ENCODE data around the gene PPP1R14C. TPM values are rescaled to one million over a fixed set of nuclear protein-coding genes. Genes with fewer than 3 reads are reported as not detected.
A peak's percentile ranks its signal among the peaks of the same experiment; 100 is the strongest.

PPP1R14C gene
- total and polyA plus RNA-seq, 2 experiments from 2014 or later: 1.1 to 1.4 TPM

DNA sequence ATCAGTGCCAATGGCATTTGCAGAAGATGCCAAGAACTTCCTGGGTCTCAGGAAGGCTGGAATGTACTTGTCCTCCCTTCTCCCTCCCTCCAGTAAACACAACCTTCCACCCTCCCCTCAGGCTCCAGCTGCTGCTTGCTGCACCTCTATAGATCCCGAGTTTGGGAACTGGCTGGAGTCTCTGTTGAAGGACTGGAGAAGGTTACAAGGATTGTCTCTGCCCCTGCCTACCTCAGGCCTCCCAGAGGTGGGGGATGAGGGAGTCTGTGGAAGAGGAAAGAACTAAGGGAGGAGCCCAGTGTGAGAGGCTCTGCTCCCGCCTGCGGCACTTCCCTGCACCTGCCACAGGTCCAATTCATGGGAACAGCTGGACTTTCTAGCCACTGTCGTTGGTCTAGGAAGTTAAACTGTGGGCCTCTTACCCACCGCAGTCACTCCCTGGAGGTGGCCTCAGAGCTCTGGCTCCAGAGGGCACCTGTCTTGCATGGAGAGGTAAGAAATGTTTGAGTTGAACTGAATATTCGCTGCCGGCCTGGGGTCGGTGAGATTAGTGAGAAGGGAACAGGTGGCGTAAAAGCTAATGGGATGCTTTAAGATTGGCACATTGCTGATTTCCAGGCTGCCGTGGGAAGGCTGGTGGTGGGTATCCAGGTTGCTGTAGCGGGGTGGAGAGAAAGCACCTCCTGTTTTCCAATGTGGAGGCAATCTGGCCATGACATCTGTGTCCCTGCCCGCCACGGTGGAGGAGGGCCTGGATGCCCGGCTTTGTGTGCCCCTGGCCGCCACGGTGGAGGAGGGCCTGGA lies 54.3 kb downstream of the PPP1R14C start:
- H3K27me3 Mint-ChIP-seq (ENCODE audit: insufficient read depth, low read depth, poor library complexity): peaks cover 5% of the 10 kb centered on the region
- H3K4me3 Mint-ChIP-seq: no peak overlapping the region
- TF ChIP-seq NANOG (IDR thresholded peaks at IDR 0.05; ENCODE audit: borderline replicate concordance) (no peak), EZH2phosphoT487 (IDR thresholded peaks at IDR 0.05; ENCODE audit: unreplicated experiment) (no peak), ZNF331 (CRISPR knock-in tag; IDR thresholded peaks at IDR 0.05; ENCODE audit: low read depth) (no peak), POLR2AphosphoS5 (IDR thresholded peaks at IDR 0.05; ENCODE audit: low read depth) (no peak), CREB1 (CRISPR knock-in tag; IDR thresholded peaks at IDR 0.05; ENCODE audit: low read depth) (no peak), EZH2 (IDR thresholded peaks at IDR 0.05; ENCODE audit: low read depth, unreplicated experiment) (no peak), STAT1 (IDR thresholded peaks at IDR 0.05; ENCODE audit: unreplicated experiment) (no peak), JUNB (IDR thresholded peaks at IDR 0.05; ENCODE audit: unreplicated experiment) (no peak), ZNF114 (CRISPR knock-in tag; IDR thresholded peaks at IDR 0.05) (no peak)
- TF ChIP-seq, protein P1, sequence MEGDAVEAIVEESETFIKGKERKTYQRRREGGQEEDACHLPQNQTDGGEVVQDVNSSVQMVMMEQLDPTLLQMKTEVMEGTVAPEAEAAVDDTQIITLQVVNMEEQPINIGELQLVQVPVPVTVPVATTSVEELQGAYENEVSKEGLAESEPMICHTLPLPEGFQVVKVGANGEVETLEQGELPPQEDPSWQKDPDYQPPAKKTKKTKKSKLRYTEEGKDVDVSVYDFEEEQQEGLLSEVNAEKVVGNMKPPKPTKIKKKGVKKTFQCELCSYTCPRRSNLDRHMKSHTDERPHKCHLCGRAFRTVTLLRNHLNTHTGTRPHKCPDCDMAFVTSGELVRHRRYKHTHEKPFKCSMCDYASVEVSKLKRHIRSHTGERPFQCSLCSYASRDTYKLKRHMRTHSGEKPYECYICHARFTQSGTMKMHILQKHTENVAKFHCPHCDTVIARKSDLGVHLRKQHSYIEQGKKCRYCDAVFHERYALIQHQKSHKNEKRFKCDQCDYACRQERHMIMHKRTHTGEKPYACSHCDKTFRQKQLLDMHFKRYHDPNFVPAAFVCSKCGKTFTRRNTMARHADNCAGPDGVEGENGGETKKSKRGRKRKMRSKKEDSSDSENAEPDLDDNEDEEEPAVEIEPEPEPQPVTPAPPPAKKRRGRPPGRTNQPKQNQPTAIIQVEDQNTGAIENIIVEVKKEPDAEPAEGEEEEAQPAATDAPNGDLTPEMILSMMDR (conservative IDR thresholded peaks at IDR 0.05; ENCODE audit: low read depth in 2 of 2): no peak
- TF ChIP-seq, protein P2, sequence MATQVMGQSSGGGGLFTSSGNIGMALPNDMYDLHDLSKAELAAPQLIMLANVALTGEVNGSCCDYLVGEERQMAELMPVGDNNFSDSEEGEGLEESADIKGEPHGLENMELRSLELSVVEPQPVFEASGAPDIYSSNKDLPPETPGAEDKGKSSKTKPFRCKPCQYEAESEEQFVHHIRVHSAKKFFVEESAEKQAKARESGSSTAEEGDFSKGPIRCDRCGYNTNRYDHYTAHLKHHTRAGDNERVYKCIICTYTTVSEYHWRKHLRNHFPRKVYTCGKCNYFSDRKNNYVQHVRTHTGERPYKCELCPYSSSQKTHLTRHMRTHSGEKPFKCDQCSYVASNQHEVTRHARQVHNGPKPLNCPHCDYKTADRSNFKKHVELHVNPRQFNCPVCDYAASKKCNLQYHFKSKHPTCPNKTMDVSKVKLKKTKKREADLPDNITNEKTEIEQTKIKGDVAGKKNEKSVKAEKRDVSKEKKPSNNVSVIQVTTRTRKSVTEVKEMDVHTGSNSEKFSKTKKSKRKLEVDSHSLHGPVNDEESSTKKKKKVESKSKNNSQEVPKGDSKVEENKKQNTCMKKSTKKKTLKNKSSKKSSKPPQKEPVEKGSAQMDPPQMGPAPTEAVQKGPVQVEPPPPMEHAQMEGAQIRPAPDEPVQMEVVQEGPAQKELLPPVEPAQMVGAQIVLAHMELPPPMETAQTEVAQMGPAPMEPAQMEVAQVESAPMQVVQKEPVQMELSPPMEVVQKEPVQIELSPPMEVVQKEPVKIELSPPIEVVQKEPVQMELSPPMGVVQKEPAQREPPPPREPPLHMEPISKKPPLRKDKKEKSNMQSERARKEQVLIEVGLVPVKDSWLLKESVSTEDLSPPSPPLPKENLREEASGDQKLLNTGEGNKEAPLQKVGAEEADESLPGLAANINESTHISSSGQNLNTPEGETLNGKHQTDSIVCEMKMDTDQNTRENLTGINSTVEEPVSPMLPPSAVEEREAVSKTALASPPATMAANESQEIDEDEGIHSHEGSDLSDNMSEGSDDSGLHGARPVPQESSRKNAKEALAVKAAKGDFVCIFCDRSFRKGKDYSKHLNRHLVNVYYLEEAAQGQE (IDR thresholded peaks at IDR 0.05; ENCODE audit: unreplicated experiment): no peak
- TF ChIP-seq, protein P3, sequence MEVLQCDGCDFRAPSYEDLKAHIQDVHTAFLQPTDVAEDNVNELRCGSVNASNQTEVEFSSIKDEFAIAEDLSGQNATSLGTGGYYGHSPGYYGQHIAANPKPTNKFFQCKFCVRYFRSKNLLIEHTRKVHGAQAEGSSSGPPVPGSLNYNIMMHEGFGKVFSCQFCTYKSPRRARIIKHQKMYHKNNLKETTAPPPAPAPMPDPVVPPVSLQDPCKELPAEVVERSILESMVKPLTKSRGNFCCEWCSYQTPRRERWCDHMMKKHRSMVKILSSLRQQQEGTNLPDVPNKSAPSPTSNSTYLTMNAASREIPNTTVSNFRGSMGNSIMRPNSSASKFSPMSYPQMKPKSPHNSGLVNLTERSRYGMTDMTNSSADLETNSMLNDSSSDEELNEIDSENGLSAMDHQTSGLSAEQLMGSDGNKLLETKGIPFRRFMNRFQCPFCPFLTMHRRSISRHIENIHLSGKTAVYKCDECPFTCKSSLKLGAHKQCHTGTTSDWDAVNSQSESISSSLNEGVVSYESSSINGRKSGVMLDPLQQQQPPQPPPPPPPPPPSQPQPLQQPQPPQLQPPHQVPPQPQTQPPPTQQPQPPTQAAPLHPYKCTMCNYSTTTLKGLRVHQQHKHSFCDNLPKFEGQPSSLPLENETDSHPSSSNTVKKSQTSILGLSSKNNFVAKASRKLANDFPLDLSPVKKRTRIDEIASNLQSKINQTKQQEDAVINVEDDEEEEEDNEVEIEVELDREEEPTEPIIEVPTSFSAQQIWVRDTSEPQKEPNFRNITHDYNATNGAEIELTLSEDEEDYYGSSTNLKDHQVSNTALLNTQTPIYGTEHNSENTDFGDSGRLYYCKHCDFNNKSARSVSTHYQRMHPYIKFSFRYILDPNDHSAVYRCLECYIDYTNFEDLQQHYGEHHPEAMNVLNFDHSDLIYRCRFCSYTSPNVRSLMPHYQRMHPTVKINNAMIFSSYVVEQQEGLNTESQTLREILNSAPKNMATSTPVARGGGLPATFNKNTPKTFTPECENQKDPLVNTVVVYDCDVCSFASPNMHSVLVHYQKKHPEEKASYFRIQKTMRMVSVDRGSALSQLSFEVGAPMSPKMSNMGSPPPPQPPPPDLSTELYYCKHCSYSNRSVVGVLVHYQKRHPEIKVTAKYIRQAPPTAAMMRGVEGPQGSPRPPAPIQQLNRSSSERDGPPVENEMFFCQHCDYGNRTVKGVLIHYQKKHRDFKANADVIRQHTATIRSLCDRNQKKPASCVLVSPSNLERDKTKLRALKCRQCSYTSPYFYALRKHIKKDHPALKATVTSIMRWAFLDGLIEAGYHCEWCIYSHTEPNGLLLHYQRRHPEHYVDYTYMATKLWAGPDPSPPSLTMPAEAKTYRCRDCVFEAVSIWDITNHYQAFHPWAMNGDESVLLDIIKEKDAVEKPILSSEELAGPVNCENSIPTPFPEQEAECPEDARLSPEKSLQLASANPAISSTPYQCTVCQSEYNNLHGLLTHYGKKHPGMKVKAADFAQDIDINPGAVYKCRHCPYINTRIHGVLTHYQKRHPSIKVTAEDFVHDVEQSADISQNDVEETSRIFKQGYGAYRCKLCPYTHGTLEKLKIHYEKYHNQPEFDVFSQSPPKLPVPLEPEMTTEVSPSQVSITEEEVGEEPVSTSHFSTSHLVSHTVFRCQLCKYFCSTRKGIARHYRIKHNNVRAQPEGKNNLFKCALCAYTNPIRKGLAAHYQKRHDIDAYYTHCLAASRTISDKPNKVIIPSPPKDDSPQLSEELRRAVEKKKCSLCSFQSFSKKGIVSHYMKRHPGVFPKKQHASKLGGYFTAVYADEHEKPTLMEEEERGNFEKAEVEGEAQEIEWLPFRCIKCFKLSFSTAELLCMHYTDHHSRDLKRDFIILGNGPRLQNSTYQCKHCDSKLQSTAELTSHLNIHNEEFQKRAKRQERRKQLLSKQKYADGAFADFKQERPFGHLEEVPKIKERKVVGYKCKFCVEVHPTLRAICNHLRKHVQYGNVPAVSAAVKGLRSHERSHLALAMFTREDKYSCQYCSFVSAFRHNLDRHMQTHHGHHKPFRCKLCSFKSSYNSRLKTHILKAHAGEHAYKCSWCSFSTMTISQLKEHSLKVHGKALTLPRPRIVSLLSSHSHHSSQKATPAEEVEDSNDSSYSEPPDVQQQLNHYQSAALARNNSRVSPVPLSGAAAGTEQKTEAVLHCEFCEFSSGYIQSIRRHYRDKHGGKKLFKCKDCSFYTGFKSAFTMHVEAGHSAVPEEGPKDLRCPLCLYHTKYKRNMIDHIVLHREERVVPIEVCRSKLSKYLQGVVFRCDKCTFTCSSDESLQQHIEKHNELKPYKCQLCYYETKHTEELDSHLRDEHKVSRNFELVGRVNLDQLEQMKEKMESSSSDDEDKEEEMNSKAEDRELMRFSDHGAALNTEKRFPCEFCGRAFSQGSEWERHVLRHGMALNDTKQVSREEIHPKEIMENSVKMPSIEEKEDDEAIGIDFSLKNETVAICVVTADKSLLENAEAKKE (CRISPR knock-in tag; IDR thresholded peaks at IDR 0.05): no peak
- TF ChIP-seq, protein P4, sequence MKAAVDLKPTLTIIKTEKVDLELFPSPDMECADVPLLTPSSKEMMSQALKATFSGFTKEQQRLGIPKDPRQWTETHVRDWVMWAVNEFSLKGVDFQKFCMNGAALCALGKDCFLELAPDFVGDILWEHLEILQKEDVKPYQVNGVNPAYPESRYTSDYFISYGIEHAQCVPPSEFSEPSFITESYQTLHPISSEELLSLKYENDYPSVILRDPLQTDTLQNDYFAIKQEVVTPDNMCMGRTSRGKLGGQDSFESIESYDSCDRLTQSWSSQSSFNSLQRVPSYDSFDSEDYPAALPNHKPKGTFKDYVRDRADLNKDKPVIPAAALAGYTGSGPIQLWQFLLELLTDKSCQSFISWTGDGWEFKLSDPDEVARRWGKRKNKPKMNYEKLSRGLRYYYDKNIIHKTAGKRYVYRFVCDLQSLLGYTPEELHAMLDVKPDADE (IDR thresholded peaks at IDR 0.05): no peak
- H3K4me1 Mint-ChIP-seq: peaks cover 6% of the 10 kb centered on the region; the same call in 2 of the 3 replicates
- DNase-seq (ENCODE audit: low spot score) (no peak), ATAC-seq (peak; percentile 63)
- no peaks in the 10 kb centered on the region; the same call in 2 of the 3 replicates for H3K36me3 Mint-ChIP-seq (ENCODE audit: low read depth)
- Histone ChIP-seq H3K4me3 (no peak overlapping the region), H4K20me1 (replicated peaks; ENCODE audit: insufficient read depth) (no peaks in the 10 kb centered on the region), H3K27ac (ENCODE audit: low read depth) (no peak overlapping the region), H3K4me1 (ENCODE audit: insufficient read depth) (no peaks in the 10 kb centered on the region), H3K36me3 (ENCODE audit: insufficient read depth) (no peaks in the 10 kb centered on the region), H2AFZ (no peak overlapping the region), H3F3A (replicated peaks; ENCODE audit: low read depth) (no peaks in the 10 kb centered on the region), H3K4me2 (no peak overlapping the region), H3K9me2 (ENCODE audit: insufficient read depth) (no peaks in the 10 kb centered on the region), H3K79me2 (replicated peaks; ENCODE audit: insufficient read depth) (no peaks in the 10 kb centered on the region), H3K27me3 (ENCODE audit: insufficient read depth) (no peaks in the 10 kb centered on the region)
- no peak overlapping the region for H3K27ac Mint-ChIP-seq
- H3K9me3 Mint-ChIP-seq: peaks cover 6% of the 10 kb centered on the region; the same call in 2 of the 3 replicates
